GM19238 (cell line): ENCODE measurements around the gene SH3YL1.
A peak's percentile ranks its signal among the peaks of the same experiment; 100 is the strongest.

Source experiments
- DNase-seq: peaks from one replicate; pipeline ENCODE4 v3.0.0; 2011; ENCODE audit warnings: low spot score; ENCODE audit not compliant: insufficient read length

The SH3YL1 gene

DNA sequence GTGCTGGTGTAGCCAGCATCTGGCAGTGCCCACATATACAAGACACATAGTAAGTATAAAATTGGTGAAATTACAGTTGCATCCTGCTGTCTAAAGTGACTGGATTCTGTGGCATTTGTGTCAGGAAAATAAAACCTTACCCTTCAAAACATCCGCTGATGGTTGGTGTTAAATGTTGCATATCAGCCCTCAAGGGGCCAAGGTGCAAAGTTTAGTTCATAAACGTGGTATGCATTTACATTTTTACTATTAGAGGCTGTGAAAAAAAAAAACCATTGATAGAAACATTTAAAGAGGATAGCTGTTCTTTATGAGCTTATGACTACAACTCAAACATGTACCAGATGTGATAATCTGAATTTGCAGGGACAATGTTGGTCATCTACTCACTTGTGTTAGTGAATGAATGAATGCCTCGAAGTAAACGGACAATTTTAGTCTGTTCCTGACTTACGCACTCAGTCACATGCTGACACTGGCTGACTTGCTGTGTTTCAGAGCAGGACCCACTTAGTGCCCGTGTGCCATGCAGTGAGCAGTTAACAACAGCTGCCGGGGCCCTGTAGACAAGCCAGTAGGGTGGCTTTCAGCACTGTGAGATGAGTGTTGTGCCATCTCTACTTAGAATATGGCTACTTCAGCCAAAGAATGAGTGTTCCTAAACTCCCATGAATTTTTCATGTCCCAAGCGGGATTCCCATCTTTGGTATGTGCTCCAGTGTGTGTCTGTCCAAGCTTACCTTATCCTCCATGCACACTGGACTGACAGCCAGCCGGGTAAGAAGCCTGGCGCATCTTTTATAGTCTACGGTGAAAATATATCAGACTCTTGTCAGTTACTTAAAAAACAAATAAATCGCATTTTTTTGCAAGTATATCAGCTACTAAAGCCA is 18.8 kb upstream of the SH3YL1 start:
- no peak for DNase-seq

DNA sequence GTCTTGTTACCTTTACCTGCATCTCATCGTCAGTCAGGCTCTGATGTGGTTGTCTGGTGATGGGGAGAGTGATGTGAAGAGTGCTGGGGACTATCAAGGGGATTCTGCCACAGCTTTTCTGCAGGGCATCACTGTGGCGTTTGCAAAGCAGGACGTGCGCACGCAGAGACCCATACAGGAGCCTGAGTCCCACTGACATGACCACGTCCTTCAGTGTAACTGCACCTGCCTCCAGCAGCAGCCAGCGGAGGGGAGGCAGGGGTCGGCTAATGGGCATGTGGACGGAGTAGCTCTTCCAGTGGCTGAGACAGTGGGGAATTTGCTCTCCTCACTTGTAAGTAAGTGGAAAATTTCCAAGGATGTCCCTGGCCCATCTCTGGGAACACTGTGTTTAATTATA is 17.5 kb upstream of the SH3YL1 start:
- DNase-seq = no peak

DNA sequence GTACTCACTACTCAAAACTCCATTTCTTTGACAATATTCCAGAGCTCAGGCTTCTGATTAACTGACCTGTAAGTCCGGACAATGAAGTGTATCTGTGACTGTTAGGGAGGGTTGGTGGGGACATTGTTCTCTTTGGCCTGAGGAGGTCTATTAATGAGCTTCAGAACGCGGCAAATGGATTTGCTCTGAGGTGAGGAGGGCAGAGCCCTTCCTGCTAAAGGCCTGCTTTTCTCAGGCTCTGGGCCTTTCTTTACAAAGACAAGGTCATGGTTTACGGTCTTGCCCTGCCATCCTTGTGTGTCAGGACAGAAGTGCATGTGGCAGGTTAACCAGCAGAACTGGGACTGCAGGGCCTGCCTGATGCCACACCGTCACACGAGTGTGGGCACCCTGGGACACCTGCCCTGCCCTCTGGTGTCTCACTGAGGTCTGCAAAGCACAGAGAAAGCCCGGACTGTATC is 16.8 kb upstream of the SH3YL1 start:
- no peak for DNase-seq

- DNase-seq = no peak
These were observed 16.3 kb upstream of the SH3YL1 start for GRCh38 chr2:279956-280649.

DNA sequence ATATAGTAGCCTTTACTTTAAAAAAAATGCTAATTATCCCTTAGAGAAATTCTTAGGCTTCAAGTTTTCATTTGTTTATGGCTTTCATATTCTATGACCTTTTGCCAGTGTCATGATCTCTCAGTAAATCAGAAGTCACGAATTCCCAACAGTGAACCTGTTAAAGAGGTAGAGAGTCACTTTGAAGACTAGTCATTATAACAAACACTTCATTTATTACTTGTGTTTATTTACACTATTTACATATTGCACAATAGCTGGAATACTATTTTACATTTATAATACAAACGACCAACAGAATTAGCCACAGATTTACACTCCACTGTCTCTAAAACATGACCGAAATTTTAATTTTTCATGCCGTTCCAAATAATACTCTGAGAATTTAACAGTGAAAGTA is 15.5 kb upstream of the SH3YL1 start:
- DNase-seq = no peak

DNA sequence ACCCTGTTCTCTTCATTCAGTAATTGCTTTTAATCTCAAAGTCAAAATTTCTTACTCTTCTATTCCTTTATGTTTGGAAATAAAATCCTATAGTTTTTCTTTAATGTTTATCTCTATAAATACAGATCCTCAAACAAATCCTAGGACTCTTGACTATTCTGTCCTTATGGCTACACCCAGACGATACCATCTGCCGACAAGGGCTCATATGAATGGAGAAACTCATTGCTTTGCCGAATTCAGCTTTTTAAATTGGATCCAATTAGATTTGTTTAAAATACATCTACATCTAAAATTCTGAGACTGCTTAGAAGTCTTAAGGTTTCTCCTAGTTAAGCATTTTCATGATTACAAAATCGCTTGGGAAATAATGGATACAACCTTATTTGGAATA is 15.1 kb upstream of the SH3YL1 start:
- no peak for DNase-seq

DNA sequence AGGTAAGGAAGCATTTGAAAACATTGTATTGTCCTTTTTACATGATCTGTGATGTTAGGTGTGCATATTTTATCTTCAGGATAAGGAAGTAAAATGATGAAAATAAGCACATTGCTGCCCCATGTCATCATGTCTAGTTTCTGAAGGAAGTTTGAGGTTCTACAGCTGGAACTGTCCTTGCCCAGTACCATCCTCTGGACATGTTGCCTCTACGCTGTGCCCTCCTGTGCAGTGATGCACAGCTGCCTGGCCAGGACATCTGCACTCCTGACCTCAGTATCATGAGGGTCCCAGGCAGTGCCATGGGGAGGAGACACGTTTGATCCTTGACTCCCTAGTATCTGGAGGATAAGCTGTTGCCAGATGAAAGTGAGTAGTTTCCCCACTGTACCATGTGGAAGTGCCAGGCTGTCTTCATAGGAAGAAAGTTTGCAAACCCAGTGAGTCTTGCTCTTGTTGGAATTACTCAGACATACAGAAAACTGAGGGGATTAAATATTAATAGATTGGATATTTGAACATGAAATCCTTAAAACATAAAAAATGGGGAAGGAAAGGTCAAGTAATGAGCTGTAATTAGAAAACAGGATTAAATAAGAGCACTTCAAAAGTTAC is 14.6 kb upstream of the SH3YL1 start:
- DNase-seq = no peak

GRCh38 chr2:275466-275865 is 11.6 kb upstream of the SH3YL1 start:
- DNase-seq = no peak

DNA sequence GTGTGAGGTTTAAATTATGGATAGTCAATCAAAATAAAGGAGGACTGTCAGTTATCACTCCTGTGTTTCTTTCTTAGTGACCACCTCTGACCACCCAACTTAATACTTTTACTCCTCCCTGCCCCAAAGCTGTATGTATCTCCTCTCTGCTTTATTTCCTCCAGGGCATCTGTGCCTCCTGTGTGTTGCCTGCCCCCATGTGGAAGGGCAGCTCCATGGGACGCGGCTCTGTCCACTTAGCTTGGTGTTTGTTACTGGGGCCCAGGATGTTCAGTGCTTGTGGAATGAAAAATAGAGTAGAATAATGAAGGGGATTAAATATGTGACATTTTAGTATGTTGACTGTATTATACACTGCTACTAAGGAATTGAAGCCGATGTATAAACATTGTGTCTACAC is 10.7 kb upstream of the SH3YL1 start:
- DNase-seq = no peak

- DNase-seq = no peak
These were observed 9.5 kb upstream of the SH3YL1 start for GRCh38 chr2:273333-273732.

GRCh38 chr2:271917-272316 is 8.1 kb upstream of the SH3YL1 start:
- no peak for DNase-seq

- DNase-seq = no peak
These were observed 7.0 kb upstream of the SH3YL1 start for GRCh38 chr2:270861-271260.

- DNase-seq = no peak
These were observed 5.7 kb upstream of the SH3YL1 start for GRCh38 chr2:269356-270030.

- DNase-seq = no peak
These were observed 4.5 kb upstream of the SH3YL1 start for GRCh38 chr2:268323-268722.

DNA sequence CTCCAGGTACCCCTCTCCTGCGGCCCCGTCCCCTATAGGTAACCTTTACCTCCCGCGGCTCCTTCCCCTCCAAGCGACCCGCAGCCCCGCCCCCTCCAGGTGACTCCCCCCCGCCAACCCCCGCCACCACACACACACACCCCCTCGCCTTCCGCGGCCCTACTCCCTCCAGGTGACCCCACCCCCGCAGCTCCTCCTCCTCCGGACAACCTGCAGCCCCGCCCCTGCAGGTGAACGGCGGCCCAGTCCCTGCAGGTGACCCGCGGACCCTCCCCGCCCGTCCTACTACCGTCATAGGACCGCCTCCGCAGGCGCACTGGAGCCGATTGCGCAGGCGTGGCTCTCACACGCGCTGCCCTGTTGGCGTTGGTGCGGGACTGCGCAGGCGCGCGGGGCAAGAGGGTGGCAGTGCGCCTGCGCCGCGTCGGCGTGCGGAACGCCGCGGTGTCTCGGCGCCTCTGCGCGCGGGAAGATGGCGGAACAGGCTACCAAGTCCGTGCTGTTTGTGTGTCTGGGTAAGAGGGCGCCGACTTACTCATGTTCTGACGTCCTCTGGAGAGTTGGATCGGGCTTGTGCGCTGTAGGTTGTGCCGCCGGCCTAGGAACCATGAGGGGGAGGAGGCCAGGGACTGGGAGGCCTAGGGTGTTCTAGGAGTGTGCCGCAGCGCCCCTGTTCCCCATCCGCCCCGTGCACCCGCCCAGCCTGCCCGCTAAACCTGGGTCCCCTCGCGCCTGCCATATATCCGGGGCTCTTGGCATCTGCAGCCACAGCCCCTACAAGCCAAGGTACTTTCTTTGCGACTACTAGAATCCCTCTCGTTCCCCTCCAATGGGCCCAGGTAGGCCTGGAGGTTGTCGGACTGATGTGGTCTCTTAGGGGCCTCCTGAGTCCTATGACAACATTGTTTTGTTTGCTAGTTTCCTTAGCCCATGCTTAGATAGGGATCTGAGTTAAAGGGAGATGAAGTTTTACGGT is 949 bp upstream of the SH3YL1 start, which contains the start of gene ACP1:
Gene ACP1 (plus strand): TSS at position 455 of the 976 bp plus-strand sequence. CDS start 18 bp downstream, at position 473.
- DNase-seq = peak; percentile 95

DNA sequence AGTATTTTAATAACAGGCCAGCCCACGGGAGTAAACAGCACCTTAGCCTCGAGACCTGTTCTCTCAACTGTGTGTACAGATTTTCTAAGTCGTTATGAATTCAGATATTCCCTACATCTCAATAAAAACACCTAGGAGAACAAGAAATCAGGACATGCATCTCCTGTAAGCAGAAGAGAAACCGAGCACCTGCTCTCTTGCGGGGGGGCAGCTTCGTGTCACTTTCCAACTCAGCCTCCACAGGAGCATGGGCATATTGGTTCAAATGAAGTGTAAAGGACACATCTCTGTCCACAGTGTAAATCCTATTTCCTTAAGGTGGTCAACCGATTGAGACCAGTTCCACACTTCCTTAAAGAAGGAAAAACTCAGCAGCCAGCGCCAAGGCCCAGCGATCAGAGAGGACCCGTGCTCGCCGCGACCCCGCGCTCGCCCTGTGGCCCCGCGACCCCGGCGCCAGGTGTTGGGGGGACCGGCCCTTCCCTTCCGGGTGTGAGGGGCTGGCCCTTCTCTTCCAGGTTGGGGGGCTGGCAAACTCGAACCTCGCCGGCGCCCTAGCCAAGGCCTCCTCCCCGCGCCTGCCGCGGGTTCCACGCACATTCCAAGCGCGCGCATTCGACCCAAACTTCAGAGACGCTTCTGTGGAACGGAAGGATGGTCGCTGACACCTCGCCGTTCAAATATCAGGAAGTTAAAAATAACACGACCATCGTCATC is 652 bp downstream of the SH3YL1 start:
- DNase-seq = no peak

GRCh38 chr2:262117-262516 is 1.7 kb downstream of the SH3YL1 start:
- DNase-seq = no peak

DNA sequence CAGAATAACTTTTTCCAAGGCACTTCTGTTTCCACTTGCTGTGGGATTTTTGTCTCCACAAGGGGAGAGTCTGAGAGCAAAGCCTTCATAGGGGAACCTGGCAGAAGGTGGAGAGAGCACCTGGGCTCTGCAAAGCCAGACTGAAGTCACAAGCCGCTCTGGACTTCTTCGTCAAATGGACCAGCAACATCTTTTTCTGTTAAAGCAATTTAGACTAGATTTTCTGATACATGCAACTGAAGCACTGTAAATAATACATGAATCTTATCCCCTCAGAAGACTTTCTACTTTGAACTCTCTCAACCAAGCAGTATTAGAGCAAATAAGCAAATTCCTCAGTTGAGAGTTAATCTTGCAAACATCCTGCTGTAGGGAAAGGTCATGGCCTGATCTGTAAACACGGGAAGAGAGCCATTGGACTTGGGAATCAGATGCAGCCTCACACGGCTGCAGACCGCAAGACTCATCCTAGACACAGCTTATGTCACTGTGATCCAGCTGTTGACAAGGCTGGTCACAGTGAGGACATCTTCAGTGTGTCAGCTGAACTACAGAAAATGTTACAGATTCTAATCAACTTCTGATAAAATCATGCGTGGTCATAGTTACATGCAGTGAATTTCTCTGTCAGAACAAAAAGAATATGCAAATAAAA is 3.2 kb downstream of the SH3YL1 start:
- DNase-seq = no peak

DNA sequence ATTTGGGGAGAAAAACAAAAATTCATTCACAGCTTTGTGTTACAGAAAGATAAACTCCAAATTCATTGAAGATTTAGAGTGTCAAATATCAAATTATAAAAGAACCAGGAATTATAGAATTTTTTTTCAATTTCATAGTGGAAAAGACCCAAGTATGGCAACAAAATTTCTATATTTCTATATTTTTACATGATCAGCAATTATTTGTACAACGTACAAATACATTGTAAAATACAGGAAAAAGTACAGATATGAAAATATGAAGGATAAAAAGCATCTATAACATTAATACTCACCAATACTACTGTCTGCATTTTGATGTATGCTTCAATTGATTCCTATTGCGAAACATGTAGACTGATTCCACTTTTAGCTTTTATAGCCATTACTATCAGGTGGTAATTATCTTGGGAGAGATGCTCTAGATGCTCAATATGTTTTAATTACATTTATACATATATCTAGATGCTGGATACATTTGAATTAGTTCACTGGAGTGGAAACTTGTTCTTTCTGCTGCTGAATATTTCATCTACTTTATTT is 4.0 kb downstream of the SH3YL1 start:
- DNase-seq = no peak
